Kidney glomerular epithelial cell (primary cell): ENCODE results near the gene TGFB1.
"Not testable (repeated sequence)": the region's sequence is repeated elsewhere in the genome, so short reads cannot be mapped to it uniquely, and the experiment has no call there.

Experiments used
- DNase-seq: peaks from one replicate; lab custom pipeline; 2025; lab: John Stamatoyannopoulos, UW

TGFB1 gene

GRCh38 chr19:41353466-41354342, at the start of gene TGFB1:
Gene TGFB1 (minus strand): TSS chr19:41353922. CDS start chr19:41353044, 878 bp downstream.
- DNase-seq, result peak; percentile 78

GRCh38 chr19:41402010-41402409, 48.3 kb upstream of the TGFB1 start:
- DNase-seq, result no peak

GRCh38 chr19:41401483-41401882, 47.8 kb upstream of the TGFB1 start:
- no peak for DNase-seq

- no peak for DNase-seq
Measured at GRCh38 chr19:41399525-41399924, 45.8 kb upstream of the TGFB1 start.

GRCh38 chr19:41399091-41399490, 45.4 kb upstream of the TGFB1 start:
- DNase-seq, result no peak

- no peak for DNase-seq
Measured at GRCh38 chr19:41398598-41398997, 44.9 kb upstream of the TGFB1 start.

- DNase-seq, result peak; percentile 54
Measured at GRCh38 chr19:41398050-41398418, 44.3 kb upstream of the TGFB1 start.

GRCh38 chr19:41397086-41398049, 43.6 kb upstream of the TGFB1 start, which contains the start of the genes BCKDHA and EXOSC5:
Gene BCKDHA (plus strand): TSS chr19:41397818. CDS start chr19:41397828, 10 bp downstream.
Gene EXOSC5 (minus strand): TSS chr19:41397359. CDS start chr19:41397328, 31 bp downstream.
- DNase-seq, result peak; percentile 99

GRCh38 chr19:41395355-41395754, 41.6 kb upstream of the TGFB1 start:
- no peak for DNase-seq

- no peak for DNase-seq
Measured at GRCh38 chr19:41392775-41393174, 39.1 kb upstream of the TGFB1 start.

GRCh38 chr19:41391618-41392017, 37.9 kb upstream of the TGFB1 start:
- no peak for DNase-seq

- DNase-seq, result no peak
Measured at GRCh38 chr19:41386442-41386841, 32.7 kb upstream of the TGFB1 start.

GRCh38 chr19:41384351-41384750, 30.6 kb upstream of the TGFB1 start:
- peak; percentile 12 for DNase-seq

- DNase-seq, result not testable (repeated sequence)
Measured at GRCh38 chr19:41381536-41381935, 27.8 kb upstream of the TGFB1 start.

GRCh38 chr19:41377977-41378709, 24.4 kb upstream of the TGFB1 start:
- DNase-seq, result no peak

- DNase-seq, result no peak
Measured at GRCh38 chr19:41376998-41377365, 23.3 kb upstream of the TGFB1 start.

GRCh38 chr19:41376241-41376997, 22.7 kb upstream of the TGFB1 start, which contains the start of gene TMEM91:
Gene TMEM91 (plus strand): TSS chr19:41376533. CDS start chr19:41378310, 1,777 bp downstream.
- DNase-seq, result no peak

- no peak for DNase-seq
Measured at GRCh38 chr19:41373993-41374392, 20.3 kb upstream of the TGFB1 start.

GRCh38 chr19:41372501-41372900, 18.8 kb upstream of the TGFB1 start:
- DNase-seq, result no peak

- DNase-seq, result no peak
Measured at GRCh38 chr19:41371541-41371940, 17.8 kb upstream of the TGFB1 start.

- DNase-seq, result not testable (repeated sequence)
Measured at GRCh38 chr19:41371119-41371518, 17.4 kb upstream of the TGFB1 start.
